Neural cell (in vitro differentiated cells): ENCODE data around the gene WFIKKN2.
"Not testable (repeated sequence)": the region's sequence is repeated elsewhere in the genome, so short reads cannot be mapped to it uniquely, and the experiment has no call there.

Experiments used
- EP300 ChIP-seq: fragments of 450-650 bp; conservative IDR thresholded peaks from 2 replicates; pipeline ENCODE4 v1.6.1; 2014; ENCODE audit warnings: antibody characterized with exemption, mild to moderate bottlenecking, moderate library complexity; ENCODE audit not compliant: poor library complexity, severe bottlenecking
- EZH2 ChIP-seq: fragments of 200-600, 300-800 bp; shearing (Covaris generic), sonication (generic); IDR thresholded peaks from 2 replicates; pipeline ENCODE4 v1.6.1; 2014; ENCODE audit warnings: antibody characterized with exemption, low read length, borderline replicate concordance, mild to moderate bottlenecking; ENCODE audit not compliant: insufficient read depth, poor library complexity, severe bottlenecking
- MXI1 ChIP-seq: fragments of 450-650 bp; conservative IDR thresholded peaks from 2 replicates; pipeline ENCODE4 v1.6.1; 2014; ENCODE audit warnings: antibody characterized with exemption, mild to moderate bottlenecking; ENCODE audit not compliant: poor library complexity, severe bottlenecking
- POLR2AphosphoS5 ChIP-seq: IDR thresholded peaks from 2 replicates; pipeline ENCODE4 v1.6.1; 2012
- RAD21 ChIP-seq: fragments of 450-650 bp; conservative IDR thresholded peaks from 2 replicates; pipeline ENCODE4 v1.6.1; 2014; ENCODE audit warnings: antibody characterized with exemption, mild to moderate bottlenecking, moderate library complexity
- REST ChIP-seq: IDR thresholded peaks from 2 replicates; pipeline ENCODE4 v1.6.1; 2012; ENCODE audit warnings: borderline replicate concordance
- SMC3 ChIP-seq: fragments of 450-650 bp; conservative IDR thresholded peaks from 2 replicates; pipeline ENCODE4 v1.6.1; 2014; ENCODE audit warnings: antibody characterized with exemption, mild to moderate bottlenecking, moderate library complexity; ENCODE audit not compliant: poor library complexity
- TAF1 ChIP-seq: IDR thresholded peaks from 2 replicates; pipeline ENCODE4 v1.6.1; 2012; ENCODE audit warnings: low read depth
- TF ChIP-seq, protein P1 (sequence below): fragments of 450-650 bp; IDR thresholded peaks from 2 replicates; pipeline ENCODE4 v1.5.1; 2014; ENCODE audit warnings: antibody characterized with exemption, mild to moderate bottlenecking, moderate library complexity; ENCODE audit not compliant: poor library complexity, severe bottlenecking

DNA sequence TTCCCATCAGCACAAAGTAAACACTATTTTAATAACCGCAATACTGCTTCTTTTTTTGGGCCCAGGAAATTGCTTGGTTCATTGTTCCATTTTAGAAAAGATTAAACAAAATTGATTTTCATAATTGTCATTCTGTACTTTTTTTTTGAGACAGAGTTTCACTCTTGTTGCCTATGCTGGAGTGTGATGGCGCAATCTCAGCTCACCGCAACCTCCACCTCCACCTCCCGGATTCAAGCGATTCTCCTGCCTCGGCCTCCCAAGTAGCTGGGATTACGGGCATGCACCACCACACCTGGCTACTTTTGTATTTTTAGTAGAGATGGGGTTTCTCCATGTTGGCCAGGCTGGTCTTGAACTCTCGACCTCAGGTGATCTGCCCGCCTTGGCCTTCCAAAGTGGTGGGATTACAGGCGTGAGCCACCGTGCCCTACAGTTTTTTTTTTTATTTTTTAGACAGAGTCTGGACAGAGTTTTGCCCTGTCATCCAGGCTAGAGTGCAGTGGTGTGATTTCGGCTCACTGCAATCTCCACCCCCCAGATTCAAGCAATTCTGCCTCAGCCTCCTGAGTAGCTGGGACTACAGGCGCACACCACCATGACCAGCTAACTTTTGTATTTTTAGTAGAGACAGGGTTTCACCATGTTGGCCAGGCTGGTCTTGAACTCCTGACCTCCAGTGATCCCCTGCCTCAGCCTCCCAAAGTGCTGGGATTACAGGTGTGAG, 30.5 kb upstream of the WFIKKN2 start:
- TF ChIP-seq EZH2, EP300, POLR2AphosphoS5, RAD21, TAF1, MXI1, SMC3, REST: not testable (repeated sequence)
- TF ChIP-seq, protein P1, sequence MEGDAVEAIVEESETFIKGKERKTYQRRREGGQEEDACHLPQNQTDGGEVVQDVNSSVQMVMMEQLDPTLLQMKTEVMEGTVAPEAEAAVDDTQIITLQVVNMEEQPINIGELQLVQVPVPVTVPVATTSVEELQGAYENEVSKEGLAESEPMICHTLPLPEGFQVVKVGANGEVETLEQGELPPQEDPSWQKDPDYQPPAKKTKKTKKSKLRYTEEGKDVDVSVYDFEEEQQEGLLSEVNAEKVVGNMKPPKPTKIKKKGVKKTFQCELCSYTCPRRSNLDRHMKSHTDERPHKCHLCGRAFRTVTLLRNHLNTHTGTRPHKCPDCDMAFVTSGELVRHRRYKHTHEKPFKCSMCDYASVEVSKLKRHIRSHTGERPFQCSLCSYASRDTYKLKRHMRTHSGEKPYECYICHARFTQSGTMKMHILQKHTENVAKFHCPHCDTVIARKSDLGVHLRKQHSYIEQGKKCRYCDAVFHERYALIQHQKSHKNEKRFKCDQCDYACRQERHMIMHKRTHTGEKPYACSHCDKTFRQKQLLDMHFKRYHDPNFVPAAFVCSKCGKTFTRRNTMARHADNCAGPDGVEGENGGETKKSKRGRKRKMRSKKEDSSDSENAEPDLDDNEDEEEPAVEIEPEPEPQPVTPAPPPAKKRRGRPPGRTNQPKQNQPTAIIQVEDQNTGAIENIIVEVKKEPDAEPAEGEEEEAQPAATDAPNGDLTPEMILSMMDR = not testable (repeated sequence)
